OCI-LY1 (cell line): ENCODE measurements around the gene H6PD.

Experiments used
- H2AFZ ChIP-seq: fragments of 200-600 bp; sonication (generic), shearing (Covaris generic); 2 replicates; pipeline ENCODE4 v1.6.0; 2014; ENCODE audit warnings: antibody characterized with exemption, mild to moderate bottlenecking, low read length
- H3F3A ChIP-seq: fragments of 200-600 bp; sonication (generic), shearing (Covaris generic); 2 replicates; pipeline ENCODE4 v1.6.0; 2014; ENCODE audit warnings: mild to moderate bottlenecking, antibody characterized with exemption, low read length, moderate library complexity; ENCODE audit not compliant: insufficient read depth
- H3K27ac ChIP-seq: fragments of 200-600 bp; sonication (generic); 2 replicates; pipeline ENCODE4 v1.5.1; 2014; ENCODE audit warnings: low read length, mixed run types, mild to moderate bottlenecking, low read depth; ENCODE audit not compliant: poor library complexity, severe bottlenecking
- H3K27me3 ChIP-seq: fragments of 200-600 bp; sonication (generic); 2 replicates; pipeline ENCODE4 v1.6.0; 2014; ENCODE audit warnings: antibody characterized with exemption, mild to moderate bottlenecking, low read length, moderate library complexity; ENCODE audit not compliant: insufficient read depth
- H3K36me3 ChIP-seq: fragments of 200-600 bp; sonication (generic); 2 replicates; pipeline ENCODE4 v1.6.1; 2014; ENCODE audit warnings: mild to moderate bottlenecking, antibody characterized with exemption, low read length, moderate library complexity, mixed read lengths; ENCODE audit not compliant: insufficient read depth
- H3K4me1 ChIP-seq: fragments of 200-600 bp; sonication (generic); 2 replicates; pipeline ENCODE4 v1.5.1; 2014; ENCODE audit warnings: mild to moderate bottlenecking, low read length, moderate library complexity; ENCODE audit not compliant: insufficient read depth, severe bottlenecking
- H3K4me2 ChIP-seq: fragments of 200-600 bp; sonication (generic), shearing (Covaris generic); 2 replicates; pipeline ENCODE4 v1.6.1; 2014; ENCODE audit warnings: low read length
- H3K4me3 ChIP-seq: fragments of 200-600 bp; sonication (generic); 2 replicates; pipeline ENCODE4 v1.5.1; 2014; ENCODE audit warnings: low read length, low read depth, mild to moderate bottlenecking, mixed read lengths; ENCODE audit not compliant: poor library complexity, severe bottlenecking
- H3K79me2 ChIP-seq: fragments of 200-600 bp; shearing (Covaris generic); 2 replicates; pipeline ENCODE4 v1.6.1; 2016; ENCODE audit warnings: mixed run types, low read length, mixed read lengths; ENCODE audit not compliant: insufficient read depth
- H3K9ac ChIP-seq: fragments of 200-600 bp; sonication (generic), shearing (Covaris generic); 2 replicates; pipeline ENCODE4 v1.6.1; 2014; ENCODE audit warnings: mild to moderate bottlenecking, low read length, mixed read lengths
- H3K9me2 ChIP-seq: fragments of 200-600 bp; sonication (generic), shearing (Covaris generic); 2 replicates; pipeline ENCODE4 v1.6.1; 2014; ENCODE audit warnings: low read depth, mild to moderate bottlenecking, low read length, mixed read lengths
- H3K9me3 ChIP-seq: fragments of 200-600 bp; shearing (Covaris generic); 2 replicates; pipeline ENCODE4 v1.6.1; 2014; ENCODE audit warnings: low read length, mixed read lengths
- H4K20me1 ChIP-seq: fragments of 200-600 bp; sonication (generic), shearing (Covaris generic); 2 replicates; pipeline ENCODE4 v1.6.0; 2016; ENCODE audit warnings: mild to moderate bottlenecking, low read length; ENCODE audit not compliant: insufficient read depth
- CTCF ChIP-seq: fragments of 200-600 bp; sonication (generic), shearing (Covaris generic); IDR thresholded peaks from 2 replicates; pipeline ENCODE4 v1.5.1; 2017; ENCODE audit warnings: mild to moderate bottlenecking, antibody characterized with exemption, low read length, moderate library complexity, mixed read lengths
- EZH2 ChIP-seq: fragments of 200-600 bp; sonication (generic), shearing (Covaris generic); IDR thresholded peaks from 2 replicates; pipeline ENCODE4 v1.8.0; 2017; ENCODE audit warnings: borderline replicate concordance, mixed run types, mild to moderate bottlenecking, antibody characterized with exemption, low read length, moderate library complexity, mixed read lengths

Gene H6PD

DNA sequence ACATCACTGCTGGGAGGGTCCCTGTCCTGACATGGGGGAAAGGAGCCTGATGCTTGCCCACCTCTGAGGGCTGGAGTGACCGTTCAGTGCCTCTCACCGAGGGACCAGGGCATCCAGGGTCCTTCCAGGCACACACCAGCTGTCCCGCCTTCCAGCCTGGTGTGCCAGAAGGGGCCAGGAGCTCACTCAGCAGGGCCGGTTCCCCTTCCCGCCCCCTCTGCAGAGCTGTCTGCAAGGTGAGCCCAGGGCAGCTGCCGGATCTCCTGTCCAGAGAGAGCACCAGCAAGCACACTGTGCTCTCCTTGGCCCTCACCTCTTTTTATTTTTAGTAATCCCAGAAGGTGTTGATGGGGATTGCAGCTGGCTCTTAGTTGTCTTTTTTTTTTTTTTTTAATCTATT, 16.9 kb downstream of the H6PD start:
- H3K36me3 ChIP-seq = no peaks in the 10 kb centered on the region
- H3K27ac ChIP-seq = no peak overlapping the region
- no peaks in the 10 kb centered on the region for H3K9me3 ChIP-seq
- H3K4me3 ChIP-seq = no peak overlapping the region
- H3K9ac ChIP-seq = no peak overlapping the region
- no peaks in the 10 kb centered on the region for H3K27me3 ChIP-seq
- no peaks in the 10 kb centered on the region for H3K79me2 ChIP-seq
- no peak overlapping the region for H2AFZ ChIP-seq
- no peaks in the 10 kb centered on the region for H3K4me1 ChIP-seq
- no peak overlapping the region for H3K4me2 ChIP-seq
- H3K9me2 ChIP-seq = no peaks in the 10 kb centered on the region
- no peak for TF ChIP-seq EZH2
- no peak for TF ChIP-seq CTCF
- H3F3A ChIP-seq = no peaks in the 10 kb centered on the region
- no peaks in the 10 kb centered on the region for H4K20me1 ChIP-seq

DNA sequence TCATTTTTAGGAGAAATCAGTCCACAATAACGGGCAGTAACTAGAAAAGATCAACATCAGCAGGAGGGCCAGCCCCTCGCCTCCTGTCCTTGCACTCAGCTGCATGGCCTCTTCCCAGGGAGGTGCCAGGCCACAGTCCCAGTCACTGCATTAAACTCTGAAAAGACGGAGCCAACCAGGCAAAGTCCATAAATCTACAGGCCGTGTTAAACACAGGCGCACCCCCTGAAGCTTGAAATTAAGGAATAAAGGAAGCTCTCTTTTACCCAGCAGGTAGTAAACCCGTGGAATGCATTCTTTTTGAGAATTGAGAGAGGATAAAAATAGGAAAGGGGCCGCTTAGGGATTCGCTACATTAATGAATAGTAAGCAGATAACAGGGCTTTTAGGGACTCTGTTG, 18.4 kb downstream of the H6PD start:
- no peaks in the 10 kb centered on the region for H3K36me3 ChIP-seq
- H3K9me2 ChIP-seq = no peaks in the 10 kb centered on the region
- no peak overlapping the region for H3K4me3 ChIP-seq
- H3K27ac ChIP-seq = no peak overlapping the region
- no peak for TF ChIP-seq EZH2
- TF ChIP-seq CTCF = no peak
- H3F3A ChIP-seq = no peaks in the 10 kb centered on the region
- H3K9me3 ChIP-seq = no peaks in the 10 kb centered on the region
- no peak overlapping the region for H3K9ac ChIP-seq
- no peak overlapping the region for H2AFZ ChIP-seq
- H3K4me1 ChIP-seq = no peaks in the 10 kb centered on the region
- H3K4me2 ChIP-seq = no peak overlapping the region
- H3K79me2 ChIP-seq = no peaks in the 10 kb centered on the region
- H4K20me1 ChIP-seq = no peaks in the 10 kb centered on the region
- H3K27me3 ChIP-seq = no peaks in the 10 kb centered on the region

DNA sequence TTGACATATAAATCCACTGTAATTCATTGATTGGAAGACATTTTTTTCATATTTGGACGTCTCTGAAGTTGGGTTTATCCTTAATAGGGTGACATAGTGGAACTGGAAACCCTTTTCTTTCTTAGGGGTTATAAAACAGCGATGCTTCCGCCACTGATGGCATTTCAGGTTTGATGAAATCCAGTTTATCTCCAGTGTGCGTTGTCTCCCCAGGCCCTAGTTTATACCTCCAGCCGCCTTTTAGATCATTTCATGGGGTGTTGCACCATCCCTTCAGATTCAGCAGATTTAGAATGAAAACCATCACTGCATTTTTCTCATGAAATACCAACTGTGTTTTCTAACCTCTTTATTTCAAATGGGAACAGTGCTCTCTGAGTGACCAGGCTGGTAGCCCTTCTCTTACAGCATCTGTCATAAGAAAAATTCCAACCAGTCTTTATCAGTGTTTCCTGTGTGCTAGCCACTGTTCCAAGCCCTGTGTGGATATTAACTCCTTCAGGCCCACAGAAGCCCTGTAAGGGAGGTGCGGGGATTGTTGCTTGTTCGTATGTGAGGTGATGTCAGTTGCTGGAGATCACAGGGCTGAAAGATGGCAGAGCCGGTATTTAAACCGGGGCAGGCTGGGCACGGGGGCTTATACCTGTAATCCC, 19.0 kb downstream of the H6PD start:
- H3K27ac ChIP-seq = no peak overlapping the region
- no peaks in the 10 kb centered on the region for H3K27me3 ChIP-seq
- H3K4me1 ChIP-seq = no peaks in the 10 kb centered on the region
- H3K36me3 ChIP-seq = no peaks in the 10 kb centered on the region
- H2AFZ ChIP-seq = no peak overlapping the region
- H3F3A ChIP-seq = no peaks in the 10 kb centered on the region
- no peak overlapping the region for H3K4me3 ChIP-seq
- no peak overlapping the region for H3K9ac ChIP-seq
- H3K4me2 ChIP-seq = no peak overlapping the region
- no peak for TF ChIP-seq CTCF
- no peak for TF ChIP-seq EZH2
- no peaks in the 10 kb centered on the region for H4K20me1 ChIP-seq
- peaks cover 4% of the 10 kb centered on the region for H3K9me3 ChIP-seq
- H3K79me2 ChIP-seq = no peaks in the 10 kb centered on the region
- no peaks in the 10 kb centered on the region for H3K9me2 ChIP-seq
